K562 (cell line): ENCODE measurements around the gene NIPA2.

ENCODE experiments used
- ARID3B ChIP-seq: fragments of 250-450 bp; sonication (Bioruptor Pico); IDR thresholded peaks from 2 replicates; pipeline ENCODE4 v1.4.0; 2020; ENCODE audit warnings: borderline replicate concordance
- EGR1 ChIP-seq: fragments of 450-650 bp; conservative IDR thresholded peaks from 2 replicates; pipeline ENCODE4 v1.6.1; 2017; ENCODE audit warnings: mild to moderate bottlenecking
- FOXM1 ChIP-seq, 2 experiments: fragments of 450-650 bp in 1 of 2; sonication (generic) in 1 of 2; formaldehyde crosslinking in 1 of 2; IDR thresholded peaks; 2 replicates each; pipeline versions ENCODE4 v1.6.1 to v1.9.0; 2017 to 2022; ENCODE audit warnings: low read depth in 2 of 2, mild to moderate bottlenecking in 2 of 2, missing genetic modification reagents in 1 of 2, moderate library complexity in 1 of 2
- KDM1A ChIP-seq, 2 experiments: fragments of 450-650 bp; IDR thresholded peaks; 2 replicates each; pipeline ENCODE4 v1.6.1; 2016; ENCODE audit warnings: mild to moderate bottlenecking in 2 of 2
- RFX5 ChIP-seq: IDR thresholded peaks from 2 replicates; pipeline ENCODE4 v1.6.1; 2011; ENCODE audit warnings: low read depth, mild to moderate bottlenecking, improper control_type of control experiment, low read length
- ZNF445 ChIP-seq: fragments of 250-450 bp; sonication (Bioruptor Pico); IDR thresholded peaks from 2 replicates; pipeline ENCODE4 v1.4.0; 2020; ENCODE audit warnings: low read depth, mild to moderate bottlenecking, moderate library complexity
- TF ChIP-seq, protein P1 (sequence below), 3 experiments: IDR thresholded peaks in 2 of 3; conservative IDR thresholded peaks in 1 of 3; 2 replicates each; pipeline ENCODE4 v1.5.1; 2011 to 2012; ENCODE audit warnings: low read length in 3 of 3, mild to moderate bottlenecking in 3 of 3, control low read depth in 2 of 3, improper control_type of control experiment in 1 of 3, inconsistent platforms in 1 of 3, low read depth in 1 of 3, mixed read lengths in 1 of 3, moderate library complexity in 1 of 3; ENCODE audit not compliant: insufficient read depth in 2 of 3

GRCh38 chr15:22873841-22874240 is 35.4 kb downstream of the NIPA2 start:
- TF ChIP-seq, protein P1, sequence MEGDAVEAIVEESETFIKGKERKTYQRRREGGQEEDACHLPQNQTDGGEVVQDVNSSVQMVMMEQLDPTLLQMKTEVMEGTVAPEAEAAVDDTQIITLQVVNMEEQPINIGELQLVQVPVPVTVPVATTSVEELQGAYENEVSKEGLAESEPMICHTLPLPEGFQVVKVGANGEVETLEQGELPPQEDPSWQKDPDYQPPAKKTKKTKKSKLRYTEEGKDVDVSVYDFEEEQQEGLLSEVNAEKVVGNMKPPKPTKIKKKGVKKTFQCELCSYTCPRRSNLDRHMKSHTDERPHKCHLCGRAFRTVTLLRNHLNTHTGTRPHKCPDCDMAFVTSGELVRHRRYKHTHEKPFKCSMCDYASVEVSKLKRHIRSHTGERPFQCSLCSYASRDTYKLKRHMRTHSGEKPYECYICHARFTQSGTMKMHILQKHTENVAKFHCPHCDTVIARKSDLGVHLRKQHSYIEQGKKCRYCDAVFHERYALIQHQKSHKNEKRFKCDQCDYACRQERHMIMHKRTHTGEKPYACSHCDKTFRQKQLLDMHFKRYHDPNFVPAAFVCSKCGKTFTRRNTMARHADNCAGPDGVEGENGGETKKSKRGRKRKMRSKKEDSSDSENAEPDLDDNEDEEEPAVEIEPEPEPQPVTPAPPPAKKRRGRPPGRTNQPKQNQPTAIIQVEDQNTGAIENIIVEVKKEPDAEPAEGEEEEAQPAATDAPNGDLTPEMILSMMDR (IDR thresholded peaks at IDR 0.05 in 2 of 3, conservative IDR thresholded peaks at IDR 0.05 in 1 of 3; ENCODE audit: insufficient read depth in 2 of 3, low read depth in 1 of 3, low read length in 3 of 3) = no peak
- TF ChIP-seq KDM1A (IDR thresholded peaks at IDR 0.05) = no peak
- TF ChIP-seq ZNF445 (CRISPR knock-in tag) = no peak
- no peak for TF ChIP-seq ARID3B (CRISPR knock-in tag)
- TF ChIP-seq RFX5 = no peak
- no peak for TF ChIP-seq EGR1
- TF ChIP-seq FOXM1 (IDR thresholded peaks at IDR 0.05; ENCODE audit: low read depth) = no peak
- TF ChIP-seq FOXM1 (CRISPR knock-in tag; IDR thresholded peaks at IDR 0.05; ENCODE audit: low read depth) = no peak
